Iris pigment epithelial cell (primary cell): ENCODE measurements around the gene SLC6A8.
A peak's percentile ranks its signal among the peaks of the same experiment; 100 is the strongest.

Source experiments
- DNase-seq: peaks from one replicate; pipeline ENCODE4 v3.0.0-alpha.2; 2011; ENCODE audit warnings: low read depth

Gene SLC6A8

GRCh38 chrX:153687121-153688039 is at the start of gene SLC6A8:
Gene SLC6A8, plus strand, starts transcription at chrX:153687926. Its CDS starts 649 bp downstream, at chrX:153688575.
- DNase-seq: peak; percentile 33

GRCh38 chrX:153638041-153638371 is 49.7 kb upstream of the SLC6A8 start:
- DNase-seq: no peak

GRCh38 chrX:153638436-153639176 is 49.1 kb upstream of the SLC6A8 start:
- no peak for DNase-seq

GRCh38 chrX:153639177-153640044 is 48.3 kb upstream of the SLC6A8 start:
- no peak for DNase-seq

DNA sequence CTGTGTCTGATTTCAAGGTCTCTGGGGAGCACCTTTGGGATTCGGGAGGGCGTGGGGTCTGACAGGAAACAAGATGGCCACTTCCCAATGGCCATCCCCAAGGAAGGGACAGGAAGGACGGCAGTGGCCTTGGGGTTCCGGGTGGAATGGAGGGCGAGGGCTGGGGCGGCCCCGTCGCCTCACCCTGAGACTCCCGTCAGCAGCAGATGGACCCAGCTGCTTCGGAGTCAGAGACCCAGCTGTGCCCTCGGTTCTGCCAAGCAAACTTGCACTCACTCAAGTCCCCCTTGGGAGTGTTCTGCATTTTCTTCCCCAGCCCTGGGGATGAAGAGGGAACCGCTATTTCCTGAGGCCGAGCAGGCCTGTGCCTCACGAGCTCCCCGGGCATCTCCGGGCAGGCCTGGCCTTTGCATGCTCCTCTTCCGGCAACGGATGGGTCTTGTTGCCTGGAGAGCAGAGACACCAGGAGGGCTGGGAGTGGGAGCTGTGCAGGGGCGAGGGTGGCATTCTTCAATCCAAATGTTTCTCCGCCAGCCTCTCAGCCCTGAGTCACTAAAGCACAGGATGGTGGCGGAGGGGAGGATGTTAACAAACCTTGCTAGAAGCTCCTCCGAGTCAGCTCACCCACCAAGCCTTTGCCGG is 47.6 kb upstream of the SLC6A8 start:
- DNase-seq: no peak

- no peak for DNase-seq
These were observed 46.8 kb upstream of the SLC6A8 start for GRCh38 chrX:153640736-153641575.

DNA sequence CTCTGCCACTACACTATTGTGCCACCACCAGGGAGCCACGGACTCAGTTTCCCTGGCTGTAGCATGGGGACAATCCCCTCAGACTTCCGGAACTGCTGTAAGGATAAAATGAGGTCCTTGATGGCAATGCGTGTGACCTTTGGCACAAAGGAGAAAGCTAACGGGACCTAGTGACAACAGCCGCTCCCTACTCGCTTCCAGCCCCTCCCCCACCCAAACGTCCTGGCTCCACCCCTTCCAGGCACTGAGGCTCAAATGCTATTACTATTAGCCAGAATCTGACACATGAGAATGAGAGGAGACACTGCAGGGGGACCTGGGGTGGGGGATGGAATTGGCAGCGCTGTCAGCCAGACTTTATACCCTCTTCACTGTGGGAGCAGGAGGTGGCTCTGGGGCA is 46.1 kb upstream of the SLC6A8 start:
- no peak for DNase-seq

DNA sequence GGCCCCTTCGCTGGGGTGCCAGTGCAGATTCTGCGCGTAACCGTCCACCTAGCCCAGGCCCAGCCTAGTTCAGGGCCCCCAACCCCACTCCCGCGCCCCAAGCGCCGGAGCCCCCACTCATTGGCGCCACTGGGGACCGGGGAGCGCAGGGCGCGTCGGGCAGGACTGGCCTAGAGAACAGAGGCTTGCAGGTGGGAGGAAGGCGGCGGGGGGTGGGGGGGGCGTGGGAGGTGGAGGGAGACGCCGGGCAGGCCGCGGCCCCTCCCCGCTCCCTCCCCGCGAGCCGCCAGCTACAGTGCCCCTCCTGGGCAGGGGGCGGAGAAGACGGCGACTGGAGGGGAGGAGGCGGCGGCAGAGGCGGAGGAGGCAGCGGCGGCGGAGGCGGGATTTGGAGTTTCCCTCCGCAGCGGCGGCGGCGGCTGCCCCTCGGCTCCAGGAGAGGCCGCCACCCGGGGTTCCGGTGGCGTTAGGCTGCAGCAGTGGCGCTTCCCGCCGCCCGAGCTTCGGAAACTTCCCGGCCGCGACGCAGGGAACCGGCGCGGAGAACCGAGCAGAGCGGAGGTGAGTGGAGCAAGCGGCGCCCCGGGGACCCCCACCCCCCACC is 45.6 kb upstream of the SLC6A8 start:
- DNase-seq: no peak

GRCh38 chrX:153642655-153643430 is 44.9 kb upstream of the SLC6A8 start:
- DNase-seq: no peak

GRCh38 chrX:153643431-153644351 is 44.0 kb upstream of the SLC6A8 start:
- DNase-seq: no peak

GRCh38 chrX:153644356-153645125 is 43.2 kb upstream of the SLC6A8 start:
- DNase-seq: no peak

- no peak for DNase-seq
These were observed 42.6 kb upstream of the SLC6A8 start for GRCh38 chrX:153645151-153645550.

DNA sequence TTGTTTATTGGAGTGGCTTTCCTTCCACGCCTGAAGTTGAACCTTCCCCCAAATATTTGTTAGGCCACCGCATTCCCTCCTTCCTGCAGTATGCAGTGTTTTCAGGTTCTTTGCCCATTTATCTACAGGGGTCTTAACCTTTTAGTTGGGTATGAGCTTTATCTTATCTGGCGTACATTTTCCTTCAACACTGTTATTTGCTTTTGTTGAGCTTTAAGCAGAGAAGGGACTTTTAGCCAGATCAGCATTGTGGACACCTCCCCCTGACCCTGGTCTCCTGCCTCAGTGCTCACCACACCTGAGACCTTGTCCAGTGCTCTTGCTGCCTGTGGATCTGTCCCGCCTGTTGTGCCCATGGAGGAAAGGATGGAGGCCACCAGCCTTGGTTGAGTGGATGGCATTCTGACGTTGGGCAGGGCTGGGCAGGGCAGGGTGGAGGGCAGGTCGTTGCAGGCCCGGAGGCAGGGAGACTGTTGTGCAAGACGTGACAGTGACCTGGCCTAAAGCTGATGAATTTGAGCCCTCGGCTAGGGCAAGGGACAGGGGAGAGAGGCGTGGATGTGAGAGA is 41.7 kb upstream of the SLC6A8 start:
- DNase-seq: no peak

DNA sequence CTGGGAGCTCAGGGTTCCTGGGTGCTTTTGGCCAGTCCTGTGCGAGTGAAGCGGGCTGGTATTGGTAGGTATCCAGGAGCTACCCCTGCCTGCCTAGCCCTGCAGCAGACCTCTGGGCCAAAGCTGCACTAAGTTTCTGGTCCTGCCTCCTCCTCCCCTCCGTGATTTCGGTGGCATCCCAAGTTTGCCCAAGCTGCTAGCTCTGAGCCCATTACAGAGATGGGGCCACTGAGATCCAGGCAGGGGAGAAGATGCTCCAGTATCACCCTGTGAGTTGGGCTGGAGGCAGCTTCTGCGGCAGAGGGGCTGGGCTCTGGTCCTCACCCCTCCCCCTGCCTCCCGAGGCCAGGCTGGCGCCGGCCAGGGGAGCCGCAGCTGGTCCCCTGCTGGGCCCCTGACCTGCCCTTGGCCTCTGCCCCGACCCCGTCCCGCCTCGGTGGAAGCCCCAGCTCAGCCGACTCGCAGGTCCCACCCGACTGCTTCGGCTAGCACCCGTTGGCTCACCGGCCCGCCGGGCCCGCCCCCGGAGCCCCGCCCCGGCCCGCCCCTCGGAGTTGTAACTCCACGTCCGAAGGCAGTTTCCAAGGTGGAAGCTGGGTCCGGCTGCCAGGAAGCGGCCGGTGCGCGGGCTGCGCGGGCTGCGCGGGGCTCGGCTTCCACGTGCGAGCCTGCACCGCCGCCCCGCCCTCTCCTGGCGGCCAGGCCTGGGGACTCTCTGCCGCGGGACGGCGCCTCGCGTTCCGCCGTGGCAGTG is 40.9 kb upstream of the SLC6A8 start, which contains the start of gene DUSP9:
DUSP9 (plus strand) TSS at position 584 of the 754 bp plus-strand sequence. CDS start 751 bp downstream, outside the sequence.
- peak; percentile 27 for DNase-seq

GRCh38 chrX:153647461-153648357 is 40.0 kb upstream of the SLC6A8 start:
- DNase-seq: no peak
